ENCODE measurements around the gene SULT1B1.

Gene SULT1B1

DNA sequence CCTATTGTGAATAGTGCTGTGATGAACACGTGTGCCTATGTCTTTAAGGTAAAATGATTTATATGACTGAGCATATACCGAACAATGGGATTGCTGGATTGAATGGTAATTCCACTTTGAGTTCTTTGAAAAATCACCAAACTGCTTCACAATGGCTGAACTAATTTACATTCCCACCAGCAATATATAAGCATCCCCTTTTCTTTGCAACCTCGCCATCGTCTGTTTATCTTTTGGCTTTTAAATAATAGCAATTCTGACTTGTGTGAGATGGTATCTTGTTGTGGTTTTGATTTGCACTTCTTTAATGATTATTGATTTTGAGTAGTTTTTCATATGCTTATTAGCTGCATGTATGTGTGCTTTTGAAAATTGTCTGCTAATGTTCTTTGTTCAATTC lies 75.6 kb downstream of the SULT1B1 start:
- DNase-seq, result no peak

Measured in activated naive CD4-positive, alpha-beta T cell treated with anti-CD3 and anti-CD28 coated beads, Interleukin-2, amount 50 U/mL, for 16 hours (primary cell).